Measurements from ENCODE around the gene DEPDC1B. TPM values are rescaled to one million over a fixed set of nuclear protein-coding genes. Genes with fewer than 3 reads are reported as not detected.
"Not testable (repeated sequence)": the region's sequence is repeated elsewhere in the genome, so short reads cannot be mapped to it uniquely, and the experiment has no call there.

Gene DEPDC1B
- total RNA-seq, 1 experiment from 2014 or later, result 25.4 TPM

DNA sequence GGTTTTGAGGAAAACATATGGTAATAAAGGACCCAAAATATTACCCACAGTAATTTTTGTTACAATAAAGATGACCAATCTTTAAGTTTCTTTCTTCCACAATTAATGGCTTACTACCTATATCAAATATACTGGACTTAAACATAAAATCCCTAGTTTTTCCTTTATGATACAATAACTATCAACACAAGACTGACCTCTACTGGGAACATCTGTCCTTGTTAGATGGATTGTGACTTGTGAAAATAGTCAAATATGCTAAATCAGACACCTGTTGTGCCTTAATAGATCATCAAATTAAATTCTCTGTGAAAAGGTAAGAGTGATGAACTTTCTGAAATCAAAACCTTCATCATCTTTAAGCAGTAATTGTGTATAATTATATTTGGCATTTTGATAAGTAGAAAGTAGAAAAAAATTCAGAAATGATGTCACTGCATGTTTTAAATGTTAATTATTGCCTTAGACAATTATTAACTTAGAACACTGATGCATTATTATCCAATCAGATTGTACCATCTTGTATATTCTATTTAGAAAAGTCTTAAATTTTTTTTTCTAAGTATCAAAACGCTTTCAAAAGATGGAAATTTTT is 113.6 kb downstream of the DEPDC1B start:
- DNase-seq (ENCODE audit: low read depth), result no peak

DNA sequence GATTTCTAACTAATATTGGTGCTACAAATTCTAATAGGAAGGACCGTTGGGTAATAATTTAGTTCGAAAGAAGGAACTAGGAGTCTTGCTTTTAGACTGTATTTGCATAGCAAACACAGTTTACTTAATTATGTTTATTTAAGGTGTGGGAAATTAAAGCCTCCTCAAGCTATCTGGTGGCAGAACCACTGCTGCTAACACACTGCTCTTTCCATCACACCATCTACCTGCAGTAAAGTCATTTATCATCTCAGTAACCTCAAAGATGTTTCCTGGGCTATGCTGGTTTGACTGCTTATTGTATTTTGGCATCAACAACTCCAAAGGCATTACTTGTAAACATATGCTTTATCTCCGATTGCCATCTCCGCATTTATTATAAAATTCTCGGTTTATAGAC is 114.3 kb downstream of the DEPDC1B start:
- DNase-seq (ENCODE audit: low read depth), result no peak

DNA sequence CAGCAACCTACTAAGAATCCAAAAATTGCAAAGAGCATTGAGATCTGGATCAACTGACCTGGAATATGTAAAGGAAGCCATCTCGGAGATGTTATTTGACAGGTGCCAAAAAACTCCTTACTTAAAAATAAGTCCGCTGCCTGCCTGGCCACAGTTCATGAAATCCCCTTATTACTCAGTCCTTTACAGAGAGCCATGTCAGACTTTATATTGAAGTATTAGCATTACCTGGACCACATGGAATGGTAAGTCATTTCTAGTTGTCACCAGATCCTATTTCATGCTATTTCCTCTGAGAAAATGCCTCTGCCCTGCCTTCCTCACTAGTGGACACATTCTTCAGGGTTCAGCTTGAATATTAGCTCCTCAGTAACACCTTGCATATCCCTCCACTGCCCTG is 115.7 kb downstream of the DEPDC1B start:
- DNase-seq (ENCODE audit: low read depth), result no peak

DNA sequence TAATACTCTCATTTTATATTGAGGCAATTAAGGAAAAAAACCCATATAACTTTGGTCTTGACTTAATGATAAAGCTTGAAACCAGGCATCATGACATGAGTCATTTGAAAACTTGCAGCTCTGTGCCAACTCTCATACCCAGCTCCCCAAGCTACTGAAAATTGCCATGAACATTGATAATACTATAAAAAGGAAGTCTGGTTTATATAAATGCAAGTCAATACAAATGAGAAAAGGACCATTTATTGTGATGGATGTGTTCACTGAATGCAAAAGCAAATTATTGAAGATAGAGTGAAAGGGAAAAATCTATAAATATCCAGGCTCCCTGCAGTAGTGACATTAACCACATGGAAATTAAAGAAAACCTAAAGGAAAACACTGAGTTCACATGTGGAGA is 116.3 kb downstream of the DEPDC1B start:
- DNase-seq (ENCODE audit: low read depth), result no peak

DNA sequence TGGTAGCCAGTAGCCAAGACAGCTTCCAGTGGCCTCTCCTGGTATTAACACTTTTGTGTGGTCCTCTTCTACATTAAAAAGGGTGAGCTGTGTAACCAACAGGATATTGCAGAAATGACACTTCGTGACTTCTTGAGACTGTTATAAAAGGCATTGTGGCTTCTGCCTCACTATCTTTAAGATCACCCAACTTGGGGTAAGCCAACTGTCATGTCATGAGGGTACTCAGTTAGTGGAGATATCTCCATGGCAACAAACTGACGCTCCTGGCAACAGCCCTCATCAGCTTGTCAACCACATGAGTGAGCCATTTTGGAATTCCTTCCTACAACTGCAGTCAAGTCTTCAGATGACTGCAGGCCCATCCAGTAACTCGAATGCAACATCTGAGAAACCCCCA is 121.7 kb downstream of the DEPDC1B start:
- DNase-seq (ENCODE audit: low read depth), result no peak

DNA sequence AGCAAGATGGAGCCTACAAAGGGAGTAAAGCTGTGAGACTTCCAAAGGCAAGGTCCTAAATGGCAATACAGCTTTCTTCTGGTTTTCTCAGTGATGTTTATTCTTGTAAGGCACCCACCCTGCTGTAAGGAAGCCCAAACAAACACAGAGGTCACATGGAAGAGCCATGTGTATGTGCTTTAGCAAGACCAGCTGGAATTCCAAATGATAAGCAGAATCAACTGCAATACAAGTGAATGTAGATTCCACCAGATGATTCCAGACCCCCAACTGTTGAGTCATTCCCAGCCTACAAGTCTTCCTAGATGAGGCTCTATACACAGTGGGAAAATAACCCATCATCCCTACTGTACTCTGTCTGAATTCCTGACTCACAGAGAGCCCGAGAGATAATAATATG is 122.8 kb downstream of the DEPDC1B start:
- DNase-seq (ENCODE audit: low read depth), result no peak

DNA sequence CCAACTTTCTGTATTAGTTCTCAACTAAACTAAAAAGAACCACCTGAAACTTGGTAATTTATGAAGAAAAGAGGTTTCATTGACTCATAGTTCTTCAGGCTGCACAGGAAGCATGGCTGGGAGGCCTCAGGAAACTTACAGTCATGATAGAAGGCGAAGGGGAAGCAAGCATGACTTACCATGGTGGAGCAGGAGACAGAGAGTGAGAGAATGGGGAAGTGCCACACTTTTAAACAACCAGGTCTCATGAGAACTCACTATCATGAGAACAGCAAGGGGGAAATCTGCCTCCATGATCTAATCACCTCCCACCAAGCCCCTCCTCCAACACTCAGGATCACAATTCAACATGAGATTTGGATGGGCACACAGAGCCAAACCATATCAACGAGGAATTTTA is 123.5 kb downstream of the DEPDC1B start:
- DNase-seq (ENCODE audit: low read depth), result no peak

DNA sequence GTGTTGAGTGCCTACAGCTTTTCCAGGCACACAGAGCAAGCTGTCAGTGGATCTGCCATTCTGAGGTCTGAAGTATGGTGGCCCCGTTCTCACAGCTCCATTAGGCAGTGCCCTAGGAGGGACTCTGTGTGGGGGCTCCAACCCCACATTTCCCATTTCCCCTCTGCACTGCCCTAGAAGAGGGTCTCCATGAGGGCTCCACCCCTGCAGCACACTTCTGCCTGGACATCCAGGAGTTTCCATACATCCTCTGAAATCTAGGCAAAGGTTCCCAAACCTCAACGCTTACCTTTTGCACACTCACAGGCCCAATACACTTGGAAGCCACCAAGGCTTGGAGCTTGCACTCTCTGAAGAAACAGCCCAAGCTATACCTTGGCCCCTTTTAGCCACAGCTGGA is 131.3 kb downstream of the DEPDC1B start:
- DNase-seq (ENCODE audit: low read depth), result no peak

DNA sequence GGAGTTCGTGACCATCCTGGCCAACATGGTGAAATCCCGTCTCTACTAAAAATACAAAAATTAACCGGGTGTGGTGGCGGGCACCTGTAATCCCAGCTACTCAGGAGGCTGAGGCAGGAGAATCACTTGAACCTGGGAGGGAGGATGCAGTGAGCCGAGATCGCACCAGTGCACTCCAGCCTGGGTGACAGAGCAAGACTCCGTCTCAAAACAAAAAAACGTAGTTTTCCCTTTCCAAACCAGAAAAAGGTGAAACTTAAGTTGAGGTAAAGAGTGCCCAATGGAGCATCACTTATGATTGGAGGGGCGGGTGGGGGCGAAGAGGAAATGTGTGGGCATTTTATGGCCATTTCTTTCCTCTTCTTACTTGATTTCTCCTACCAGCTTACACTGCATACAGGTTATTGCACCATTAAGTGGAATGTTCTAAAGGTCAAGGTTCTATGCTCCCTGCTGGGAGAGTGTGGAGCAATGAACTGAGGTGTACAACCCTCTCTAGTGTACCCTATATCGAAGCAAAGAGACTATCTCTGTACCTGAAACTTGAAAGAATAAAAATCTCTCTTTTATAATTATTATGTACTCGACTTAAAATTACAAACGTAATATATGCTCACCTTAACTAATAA is 136.2 kb downstream of the DEPDC1B start:
- no peak for DNase-seq (ENCODE audit: low read depth)

DNA sequence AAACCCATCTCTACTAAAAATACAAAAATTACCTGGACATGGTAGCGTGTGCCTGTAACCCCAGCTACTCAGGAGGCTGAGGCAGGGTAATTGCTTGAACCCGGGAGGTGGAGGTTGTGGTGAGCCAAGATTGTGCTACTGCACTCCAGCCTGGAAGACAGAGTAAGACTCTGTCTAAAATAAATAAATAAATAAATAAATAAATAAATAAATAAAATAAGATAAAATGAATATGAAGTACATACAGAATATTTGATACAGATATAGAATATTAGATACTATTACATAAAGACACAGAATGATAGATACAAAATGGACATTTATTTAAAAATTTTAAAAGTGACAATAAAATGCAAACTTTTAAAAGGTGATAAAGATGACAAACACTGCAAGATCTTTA is 146.7 kb downstream of the DEPDC1B start:
- DNase-seq (ENCODE audit: low read depth), result not testable (repeated sequence)

DNA sequence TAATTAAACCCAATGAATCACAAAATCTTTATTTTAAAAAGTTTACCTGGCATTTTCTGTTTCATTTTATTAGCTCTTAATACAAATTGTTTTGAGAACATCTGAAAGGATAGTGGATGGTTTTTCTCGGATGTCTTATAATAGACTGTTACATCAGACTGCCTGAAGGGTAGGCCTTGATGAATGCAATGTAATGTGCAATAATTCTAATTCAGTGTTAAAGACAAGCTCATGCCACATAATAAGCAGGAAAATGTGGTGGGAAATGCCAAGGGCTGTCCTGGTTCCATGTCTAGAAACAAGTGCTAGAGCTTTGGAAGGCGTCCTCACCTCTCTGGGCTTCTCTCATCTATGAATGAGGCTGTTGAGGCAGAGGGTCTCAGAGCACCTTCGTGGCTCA is 148.1 kb downstream of the DEPDC1B start:
- no peak for DNase-seq (ENCODE audit: low read depth)

DNA sequence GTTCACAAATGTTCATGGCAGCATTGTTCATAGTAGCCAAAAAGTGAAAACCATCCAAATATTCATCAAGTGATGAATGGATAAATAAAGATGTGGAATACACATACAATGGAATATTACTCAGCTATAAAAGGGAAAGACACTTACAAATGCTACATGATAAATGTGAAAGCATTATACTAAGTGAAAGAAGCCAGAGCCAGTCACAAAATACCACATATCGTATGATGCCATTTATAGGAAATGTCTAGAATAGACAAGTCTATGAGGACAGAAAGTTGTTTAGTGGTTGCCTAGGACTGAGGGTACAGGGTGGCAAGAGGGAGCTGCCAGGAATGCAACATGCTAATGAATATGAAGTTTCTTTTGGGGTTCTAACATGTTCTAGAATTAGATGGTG is 148.7 kb downstream of the DEPDC1B start:
- DNase-seq (ENCODE audit: low read depth), result no peak

DNA sequence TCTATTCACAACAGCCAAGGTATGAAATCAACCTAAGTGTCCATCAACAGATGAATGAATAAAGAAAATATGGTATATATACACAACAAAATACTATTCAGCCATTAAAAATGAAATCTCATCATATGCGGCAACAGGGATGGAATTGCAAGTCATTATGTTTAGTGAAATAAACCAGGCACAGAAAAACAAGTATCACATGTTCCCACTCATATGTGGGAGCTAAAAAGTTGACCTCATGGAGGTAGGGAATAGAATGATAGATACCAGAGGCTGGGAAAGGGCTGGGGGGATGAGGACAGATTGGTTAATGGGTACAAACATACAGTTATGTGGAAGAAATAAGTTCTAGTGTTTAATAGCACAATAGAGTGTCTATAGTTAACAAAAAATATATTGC is 149.7 kb downstream of the DEPDC1B start:
- no peak for DNase-seq (ENCODE audit: low read depth)

DNA sequence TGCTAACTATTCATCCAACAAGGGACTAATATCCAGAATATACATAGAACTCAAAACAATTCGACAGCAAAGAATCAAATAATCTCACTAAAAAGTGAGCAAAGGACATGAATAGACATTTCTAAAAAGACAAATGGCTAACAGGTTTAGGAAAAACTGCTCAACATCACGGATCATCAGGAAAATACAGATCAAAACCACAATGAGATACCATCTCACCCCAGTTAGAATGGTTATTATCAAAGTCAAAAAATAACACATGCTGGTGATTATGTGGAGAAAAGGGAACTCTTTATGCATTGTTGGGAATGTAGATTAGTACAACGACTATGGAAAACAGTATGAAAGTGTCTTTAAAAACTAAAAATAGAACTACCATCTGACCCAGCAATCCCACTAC is 150.1 kb downstream of the DEPDC1B start:
- DNase-seq (ENCODE audit: low read depth), result no peak

Other genes starting within 250 kb of the DEPDC1B start
- 2.6 and 4.4 TPM in 2 replicates for gene ELOVL7, start 144.1 kb upstream of the DEPDC1B start, total RNA-seq (2014; rRNA removed; shearing (Covaris generic))
- gene ERCC8, start 244.9 kb upstream of the DEPDC1B start, total RNA-seq (2014; rRNA removed; shearing (Covaris generic)), result 9.2 and 12.0 TPM in 2 replicates
- 45.8 and 51.9 TPM in 2 replicates for gene NDUFAF2, start 245.0 kb upstream of the DEPDC1B start, total RNA-seq (2014; rRNA removed; shearing (Covaris generic))

Data from HT1080 (cell line).